Eye (tissue), 1 donor: Measurements from ENCODE around the gene LRCH1.
"Not testable (repeated sequence)": the region's sequence is repeated elsewhere in the genome, so short reads cannot be mapped to it uniquely, and the experiment has no call there.

Experiments used
- DNase-seq: peaks from one replicate; pipeline ENCODE4 v3.0.0-alpha.2; 2015

Gene LRCH1

GRCh38 chr13:46761174-46761573, 208.2 kb downstream of the LRCH1 start:
- DNase-seq: no peak

GRCh38 chr13:46761866-46762265, 208.9 kb downstream of the LRCH1 start:
- no peak for DNase-seq

GRCh38 chr13:46769925-46770324, 217.0 kb downstream of the LRCH1 start:
- not testable (repeated sequence) for DNase-seq

- DNase-seq: no peak
Observed at GRCh38 chr13:46771693-46772092, 218.7 kb downstream of the LRCH1 start.

GRCh38 chr13:46773541-46773940, 220.6 kb downstream of the LRCH1 start:
- DNase-seq: no peak

- no peak for DNase-seq
Observed at GRCh38 chr13:46775385-46776107, 222.6 kb downstream of the LRCH1 start.

GRCh38 chr13:46778095-46778494, 225.1 kb downstream of the LRCH1 start:
- DNase-seq: no peak

- no peak for DNase-seq
Observed at GRCh38 chr13:46778890-46779289, 225.9 kb downstream of the LRCH1 start.

- no peak for DNase-seq
Observed at GRCh38 chr13:46782066-46782465, 229.1 kb downstream of the LRCH1 start.

GRCh38 chr13:46782691-46783090, 229.7 kb downstream of the LRCH1 start:
- DNase-seq: no peak

GRCh38 chr13:46783504-46783903, 230.5 kb downstream of the LRCH1 start:
- DNase-seq: no peak

- peak; percentile 29 for DNase-seq
Observed at GRCh38 chr13:46795321-46795720, 242.4 kb downstream of the LRCH1 start.

- no peak for DNase-seq
Observed at GRCh38 chr13:46796129-46796514, 243.2 kb downstream of the LRCH1 start.

- DNase-seq: peak; percentile 97
Observed at GRCh38 chr13:46796515-46797474, 243.8 kb downstream of the LRCH1 start, which contains the start of gene ESD. Gene ESD, minus strand, starts transcription at chr13:46797161. Its CDS starts 5,748 bp downstream, at chr13:46791413.

GRCh38 chr13:46797501-46798237, 244.7 kb downstream of the LRCH1 start:
- DNase-seq: no peak

GRCh38 chr13:46799139-46799538, 246.2 kb downstream of the LRCH1 start:
- no peak for DNase-seq

GRCh38 chr13:46801858-46802257, 248.9 kb downstream of the LRCH1 start:
- no peak for DNase-seq
